ENCODE results near the gene SSBP2. TPM values are rescaled to one million over a fixed set of nuclear protein-coding genes. Genes with fewer than 3 reads are reported as not detected.

SSBP2 gene
- polyA plus RNA-seq, 1 experiment: 74.3 TPM

- Histone ChIP-seq H3K27ac (ENCODE audit: low read depth, low read length) (no peak overlapping the region), H3K27me3 (ENCODE audit: control insufficient read depth, insufficient read depth, low read length) (no peaks in the 10 kb centered on the region), H3K9me3 (ENCODE audit: control insufficient read depth, insufficient read depth, low read length) (no peaks in the 10 kb centered on the region), H3K4me3 (ENCODE audit: low read depth, low read length) (no peak overlapping the region)
- DNase-seq (ENCODE audit: low read depth, low spot score): no peak
- POLR2A ChIA-PET: no interaction called here
- CTCF ChIA-PET: no interaction called here
- no peak for TF ChIP-seq CTCF (IDR thresholded peaks at IDR 0.05; ENCODE audit: low read depth, low read length)
Observed at GRCh38 chr5:81555865-81556264, 195.0 kb downstream of the SSBP2 start.

- no peaks in the 10 kb centered on the region for H3K27me3 ChIP-seq (ENCODE audit: control insufficient read depth, insufficient read depth, low read length)
Observed at GRCh38 chr5:81554647-81555046, 196.2 kb downstream of the SSBP2 start.

GRCh38 chr5:81553567-81554212, 197.2 kb downstream of the SSBP2 start:
- Histone ChIP-seq H3K27me3 (ENCODE audit: control insufficient read depth, insufficient read depth, low read length) (no peaks in the 10 kb centered on the region), H3K27ac (ENCODE audit: low read depth, low read length) (no peak overlapping the region), H3K4me3 (ENCODE audit: low read depth, low read length) (no peak overlapping the region), H3K9me3 (ENCODE audit: control insufficient read depth, insufficient read depth, low read length) (no peaks in the 10 kb centered on the region)
- DNase-seq (ENCODE audit: low read depth, low spot score): no peak
- CTCF ChIA-PET: no interaction called here
- POLR2A ChIA-PET: no interaction called here
- no peak for TF ChIP-seq CTCF (IDR thresholded peaks at IDR 0.05; ENCODE audit: low read depth, low read length)

More at GRCh38 chr5:81554647-81555046, 196.2 kb downstream of the SSBP2 start:
- Histone ChIP-seq H3K9me3 (ENCODE audit: control insufficient read depth, insufficient read depth, low read length) (no peaks in the 10 kb centered on the region), H3K27ac (ENCODE audit: low read depth, low read length) (no peak overlapping the region), H3K4me3 (ENCODE audit: low read depth, low read length) (no peak overlapping the region)
- CTCF ChIA-PET: no interaction called here
- POLR2A ChIA-PET: no interaction called here
- no peak for TF ChIP-seq CTCF (IDR thresholded peaks at IDR 0.05; ENCODE audit: low read depth, low read length)
- DNase-seq (ENCODE audit: low read depth, low spot score): no peak

GRCh38 chr5:81552852-81553566, 197.9 kb downstream of the SSBP2 start:
- POLR2A ChIA-PET: no interaction called here
- CTCF ChIA-PET: no interaction called here
- H3K27ac ChIP-seq (ENCODE audit: low read depth, low read length): no peak overlapping the region
- H3K27me3 ChIP-seq (ENCODE audit: control insufficient read depth, insufficient read depth, low read length): no peaks in the 10 kb centered on the region
- no peaks in the 10 kb centered on the region for H3K9me3 ChIP-seq (ENCODE audit: control insufficient read depth, insufficient read depth, low read length)
- TF ChIP-seq CTCF (IDR thresholded peaks at IDR 0.05; ENCODE audit: low read depth, low read length): no peak
- no peak for DNase-seq (ENCODE audit: low read depth, low spot score)
- H3K4me3 ChIP-seq (ENCODE audit: low read depth, low read length): no peak overlapping the region

- no peaks in the 10 kb centered on the region for H3K27me3 ChIP-seq (ENCODE audit: control insufficient read depth, insufficient read depth, low read length)
- no peak overlapping the region for H3K4me3 ChIP-seq (ENCODE audit: low read depth, low read length)
- ChIA-PET POLR2A (interaction anchor here (0.7 kb wide), 1 partner anchor 81 kb away, joined by 3 read pairs; no protein-coding TSS in a partner anchor), CTCF (no interaction called here)
- DNase-seq (ENCODE audit: low read depth, low spot score): no peak
- H3K9me3 ChIP-seq (ENCODE audit: control insufficient read depth, insufficient read depth, low read length): no peaks in the 10 kb centered on the region
- H3K27ac ChIP-seq (ENCODE audit: low read depth, low read length): no peak overlapping the region
- TF ChIP-seq CTCF (IDR thresholded peaks at IDR 0.05; ENCODE audit: low read depth, low read length): no peak
Observed at GRCh38 chr5:81549123-81549522, 201.8 kb downstream of the SSBP2 start.
